GM12892 (cell line): ENCODE results near the gene GID8.

Experiments used
- DNase-seq: peaks from one replicate; pipeline ENCODE4 v3.0.0; 2011; ENCODE audit not compliant: insufficient read length
- FAIRE-seq: peaks from 2 replicates; lab custom pipeline; 2011; peaks lifted over from hg19 to GRCh38; lab: Jason Lieb, UNC
- POLR2A ChIP-seq: IDR thresholded peaks from 2 replicates; pipeline ENCODE4 v1.6.1; 2011; ENCODE audit warnings: low read depth, low read length, control low read depth
- POLR2AphosphoS5 ChIP-seq: IDR thresholded peaks from 2 replicates; pipeline ENCODE4 v1.6.1; 2011; ENCODE audit warnings: low read depth, low read length, control low read depth
- TAF1 ChIP-seq: IDR thresholded peaks from 2 replicates; pipeline ENCODE4 v1.6.1; 2011; ENCODE audit warnings: low read depth, mild to moderate bottlenecking, control low read depth, low read length, borderline replicate concordance

GID8 gene

DNA sequence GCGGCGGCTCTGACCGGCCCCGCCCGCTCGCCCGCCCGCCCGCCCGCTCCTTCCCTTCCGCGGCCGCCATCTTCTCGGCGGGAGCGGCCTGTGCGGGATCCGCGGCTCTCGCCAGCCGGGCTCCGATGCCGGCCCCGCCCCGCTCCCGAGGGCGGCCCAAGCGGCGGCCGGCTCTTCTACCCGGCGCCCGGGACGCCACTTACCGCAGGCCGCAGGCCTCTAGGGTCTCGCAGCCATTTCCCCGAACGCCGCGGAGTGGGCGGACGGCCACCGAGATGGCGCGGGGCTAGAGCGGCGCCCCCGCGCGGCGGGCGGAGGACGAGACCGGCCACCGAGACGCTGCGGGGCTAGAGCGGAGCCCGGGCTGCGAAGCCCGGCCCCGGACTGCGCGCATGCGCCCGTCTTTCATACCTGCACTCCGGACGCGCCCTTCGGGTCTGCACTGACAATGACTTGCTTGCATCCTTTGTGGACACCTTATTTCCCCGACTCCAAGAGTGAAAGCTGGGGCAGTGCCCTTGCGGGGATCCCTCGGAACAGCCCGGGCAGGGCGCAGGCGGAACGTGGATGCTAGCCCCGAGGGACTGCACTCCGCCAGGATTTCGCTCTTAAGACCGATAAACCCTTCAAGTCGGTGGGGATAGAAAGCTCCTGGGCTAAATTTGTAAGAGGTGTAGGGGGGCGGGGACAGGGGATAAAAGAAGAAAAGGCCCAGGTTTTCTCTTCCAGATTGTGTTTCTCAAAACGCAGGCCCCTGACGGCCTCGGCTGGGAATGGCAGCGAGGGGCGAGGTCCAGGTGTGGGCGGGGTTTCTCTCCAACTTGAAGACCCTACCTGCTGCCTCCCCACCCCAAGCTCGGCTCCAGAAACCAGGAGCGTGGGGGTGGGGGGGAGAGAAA is 11.5 kb upstream of the GID8 start, which contains the start of gene DIDO1:
TSS of gene DIDO1 (minus strand) at position 277 of the 899 bp plus-strand sequence.
- TF ChIP-seq TAF1: peak; percentile 82; the same call in 1 of the 2 replicates
- TF ChIP-seq POLR2AphosphoS5: no peak; the same call in 1 of the 2 replicates
- peak; percentile 71 for TF ChIP-seq POLR2A
- peak; percentile 97 for DNase-seq
- peak; percentile 84 for FAIRE-seq

DNA sequence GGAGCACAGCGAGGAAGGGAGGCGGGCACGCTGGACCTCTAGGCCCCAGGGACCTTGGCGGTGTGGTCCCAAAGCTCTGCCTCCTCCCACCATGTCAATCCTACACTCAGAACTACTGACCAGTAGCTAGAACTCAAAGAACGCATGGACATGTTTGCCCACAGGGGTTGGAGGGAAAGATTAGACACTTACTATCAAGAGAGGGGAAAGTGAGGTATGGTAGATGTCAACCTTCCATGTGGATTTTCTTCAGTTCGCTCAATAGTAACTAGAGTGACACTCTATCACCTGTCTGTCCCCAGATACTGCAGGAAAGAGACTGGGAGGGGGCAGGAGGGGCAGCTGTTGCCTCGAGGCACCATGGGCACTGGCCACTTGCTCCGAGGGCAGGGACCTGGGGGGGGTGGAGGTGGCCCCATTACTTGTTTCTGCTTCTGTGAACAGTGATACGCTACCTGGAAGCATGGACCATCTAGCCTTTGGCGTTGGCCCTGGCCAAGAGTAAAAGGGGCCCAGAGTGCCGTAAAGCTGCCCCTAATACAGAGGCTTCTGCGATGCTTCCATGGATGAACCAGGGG is 10.7 kb upstream of the GID8 start:
- FAIRE-seq (no peak), DNase-seq (no peak)

DNA sequence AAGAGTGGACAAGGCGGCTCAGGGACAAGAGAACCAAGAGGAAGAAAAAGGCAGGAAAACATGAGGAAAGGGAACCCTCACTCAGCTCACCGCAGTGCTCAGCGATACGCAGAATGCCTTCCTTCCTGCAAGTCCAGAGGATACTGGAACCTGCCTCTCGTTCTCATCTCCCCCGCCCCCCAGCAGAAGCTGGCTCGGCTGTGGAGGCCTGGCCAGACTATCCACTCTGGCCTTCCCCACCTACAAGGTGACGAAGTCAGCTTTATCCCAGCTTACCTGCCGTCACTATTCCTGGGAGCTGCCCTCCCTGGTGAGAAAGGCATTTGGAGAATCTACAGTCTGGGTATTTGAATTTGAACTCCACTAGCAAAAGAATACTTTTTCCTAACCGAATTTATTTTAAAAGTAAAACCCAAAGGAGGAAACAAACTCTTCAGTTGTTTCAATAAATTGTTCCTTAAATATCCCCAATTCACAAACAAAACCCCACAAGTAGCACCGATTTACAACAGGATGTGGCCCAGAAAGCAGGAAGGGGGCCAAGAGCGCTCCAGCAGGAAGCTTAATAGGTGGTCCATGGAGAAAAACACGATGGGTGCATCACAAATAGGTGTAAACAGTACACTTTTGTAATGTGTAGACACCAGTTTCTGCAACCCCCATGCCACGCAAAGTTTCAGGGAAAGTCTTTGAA is 9.6 kb upstream of the GID8 start:
- no peak for TF ChIP-seq POLR2AphosphoS5
- TF ChIP-seq POLR2A: no peak
- no peak for TF ChIP-seq TAF1
- no peak for FAIRE-seq
- no peak for DNase-seq

More for the DNA sequence above, 10.7 kb upstream of the GID8 start:
- TF ChIP-seq POLR2A (no peak), POLR2AphosphoS5 (no peak), TAF1 (no peak)

DNA sequence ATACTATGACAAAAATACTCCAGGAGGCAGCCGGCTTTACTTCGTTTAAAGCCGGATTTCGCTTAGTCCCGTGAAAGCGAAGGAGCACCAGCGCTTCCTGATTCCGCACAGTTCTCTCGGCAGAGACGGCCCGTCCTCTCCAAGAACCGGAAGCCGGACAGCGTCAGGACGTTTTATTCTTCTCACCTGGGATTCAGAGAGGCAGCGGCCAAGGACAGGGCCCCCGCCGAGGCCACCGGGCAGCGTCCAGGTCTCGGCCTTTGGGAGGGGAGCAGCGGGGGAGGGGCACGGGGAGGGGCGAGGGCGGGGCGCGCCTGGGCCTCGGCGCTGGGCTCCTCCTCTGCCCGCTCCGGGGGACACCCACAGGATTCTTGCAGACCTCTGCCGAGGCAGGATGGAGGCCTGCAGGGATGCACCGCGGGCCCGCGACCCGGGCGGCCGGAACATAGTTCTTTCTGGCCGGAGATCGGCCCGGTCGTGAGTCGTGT is 8.9 kb upstream of the GID8 start:
- TF ChIP-seq TAF1 (no peak), POLR2A (no peak), POLR2AphosphoS5 (no peak)
- DNase-seq (peak; percentile 68), FAIRE-seq (no peak)

DNA sequence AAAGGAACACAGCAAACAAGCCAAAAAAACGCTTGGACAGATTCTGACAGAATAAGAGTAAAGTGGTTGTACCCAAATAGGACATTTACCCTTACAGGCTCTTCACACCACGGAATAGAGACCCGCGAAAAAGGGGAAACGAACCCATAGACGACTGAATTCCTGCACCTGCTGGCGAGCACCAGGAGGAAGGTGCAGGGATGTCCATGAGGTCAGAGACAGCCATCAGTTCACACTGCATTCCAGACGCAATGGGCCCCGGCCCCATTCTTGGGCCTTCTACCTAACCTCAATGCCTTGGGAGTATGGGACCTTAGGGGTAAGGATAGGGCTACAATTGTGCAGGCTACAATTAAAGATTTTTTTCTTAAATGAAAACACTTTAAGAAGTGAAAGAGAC is 6.5 kb upstream of the GID8 start:
- FAIRE-seq: no peak
- DNase-seq: no peak
- TF ChIP-seq TAF1: no peak
- TF ChIP-seq POLR2A: no peak
- TF ChIP-seq POLR2AphosphoS5: no peak

DNA sequence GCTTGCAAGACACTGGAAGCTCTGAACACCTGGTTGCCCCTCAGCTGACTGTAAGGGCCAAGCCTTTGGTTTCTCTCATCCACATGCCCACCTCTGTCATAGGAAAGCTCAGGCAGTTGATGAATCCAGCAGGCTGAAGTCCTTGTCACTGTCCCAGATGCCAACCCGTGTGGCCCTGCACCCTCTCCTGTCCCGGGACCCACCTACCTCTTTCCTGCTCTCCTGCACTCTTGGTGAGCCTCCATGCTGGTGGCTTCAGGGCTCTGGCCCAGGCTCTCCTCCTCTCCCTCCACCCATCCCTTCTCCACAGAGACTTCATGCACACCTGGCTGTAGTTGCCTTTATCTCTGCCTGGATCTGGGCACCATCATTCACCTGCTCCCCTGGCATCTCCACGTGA is 4.0 kb upstream of the GID8 start:
- no peak for FAIRE-seq

DNA sequence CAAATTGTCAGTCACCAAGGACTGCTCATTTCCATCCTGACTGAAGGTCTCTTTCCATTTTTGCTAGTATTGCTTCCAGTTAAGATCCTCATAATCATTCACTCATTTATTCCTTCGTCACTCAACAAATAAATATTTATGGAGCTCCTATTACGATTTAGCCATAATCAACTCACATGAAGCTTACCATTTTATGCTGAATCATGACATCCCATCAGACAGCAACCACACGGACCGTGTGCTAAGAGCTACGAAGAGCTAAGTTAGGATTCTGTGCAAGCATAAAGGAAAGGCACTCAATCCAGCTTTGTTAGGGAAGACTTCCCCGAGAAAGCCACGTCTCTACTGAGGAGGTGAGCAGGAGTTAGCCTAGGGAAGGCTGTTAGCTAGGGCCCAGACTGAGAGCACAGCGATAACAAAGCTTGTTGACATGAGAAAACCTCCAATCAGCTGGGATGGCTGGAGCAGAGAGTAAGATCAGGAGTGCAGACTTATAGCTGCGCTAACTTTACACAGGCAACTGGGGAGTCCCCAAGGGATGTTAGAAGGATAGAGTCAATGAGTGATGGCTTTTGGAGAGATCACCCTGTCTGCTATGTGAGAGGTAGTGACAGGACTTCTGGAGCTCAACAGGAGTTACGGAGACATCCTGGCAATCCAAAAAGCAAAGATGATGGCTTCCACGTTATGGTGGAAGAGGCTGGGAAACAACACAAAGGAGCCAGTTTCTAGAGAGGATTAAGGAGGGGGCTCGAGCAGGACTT is 2.6 kb upstream of the GID8 start:
- peak; percentile 38; the same call in 1 of the 2 replicates for TF ChIP-seq POLR2A
- TF ChIP-seq POLR2AphosphoS5: no peak
- no peak for FAIRE-seq
- DNase-seq: no peak

More for the DNA sequence above, 4.0 kb upstream of the GID8 start:
- TF ChIP-seq POLR2A (no peak), POLR2AphosphoS5 (no peak), TAF1 (no peak)
- no peak for DNase-seq

DNA sequence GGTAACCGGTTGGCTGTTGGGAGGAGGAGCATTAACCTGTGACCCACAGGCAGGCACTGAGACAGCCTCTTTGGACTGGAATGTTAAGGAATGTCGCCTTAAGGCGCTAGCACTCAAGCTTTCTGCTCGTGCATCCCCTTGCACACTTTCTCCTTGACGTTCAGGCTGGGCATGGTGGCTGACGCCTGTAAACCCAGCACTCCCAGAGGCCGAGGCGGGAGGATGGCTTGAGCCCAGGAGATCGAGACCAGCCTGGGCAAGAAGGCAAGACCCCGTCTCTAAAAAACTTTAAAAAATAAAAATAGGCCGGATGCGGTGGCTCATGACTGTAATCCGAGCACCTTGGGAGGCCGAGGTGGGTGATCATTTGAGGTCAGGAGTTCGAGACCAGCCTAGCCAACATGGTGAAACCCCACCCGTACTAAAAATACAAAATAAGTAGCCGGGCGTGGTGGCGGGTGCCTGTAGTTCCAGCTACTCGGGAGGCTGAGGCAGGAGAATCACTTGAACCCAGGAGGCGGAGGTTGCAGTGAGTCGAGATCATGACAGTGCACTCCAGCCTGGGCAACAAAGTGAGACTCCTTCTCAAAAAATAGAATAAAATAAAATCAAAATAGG is 1.9 kb upstream of the GID8 start:
- DNase-seq (no peak), FAIRE-seq (no peak)
- no peak for TF ChIP-seq TAF1
- no peak for TF ChIP-seq POLR2AphosphoS5
- TF ChIP-seq POLR2A: no peak

DNA sequence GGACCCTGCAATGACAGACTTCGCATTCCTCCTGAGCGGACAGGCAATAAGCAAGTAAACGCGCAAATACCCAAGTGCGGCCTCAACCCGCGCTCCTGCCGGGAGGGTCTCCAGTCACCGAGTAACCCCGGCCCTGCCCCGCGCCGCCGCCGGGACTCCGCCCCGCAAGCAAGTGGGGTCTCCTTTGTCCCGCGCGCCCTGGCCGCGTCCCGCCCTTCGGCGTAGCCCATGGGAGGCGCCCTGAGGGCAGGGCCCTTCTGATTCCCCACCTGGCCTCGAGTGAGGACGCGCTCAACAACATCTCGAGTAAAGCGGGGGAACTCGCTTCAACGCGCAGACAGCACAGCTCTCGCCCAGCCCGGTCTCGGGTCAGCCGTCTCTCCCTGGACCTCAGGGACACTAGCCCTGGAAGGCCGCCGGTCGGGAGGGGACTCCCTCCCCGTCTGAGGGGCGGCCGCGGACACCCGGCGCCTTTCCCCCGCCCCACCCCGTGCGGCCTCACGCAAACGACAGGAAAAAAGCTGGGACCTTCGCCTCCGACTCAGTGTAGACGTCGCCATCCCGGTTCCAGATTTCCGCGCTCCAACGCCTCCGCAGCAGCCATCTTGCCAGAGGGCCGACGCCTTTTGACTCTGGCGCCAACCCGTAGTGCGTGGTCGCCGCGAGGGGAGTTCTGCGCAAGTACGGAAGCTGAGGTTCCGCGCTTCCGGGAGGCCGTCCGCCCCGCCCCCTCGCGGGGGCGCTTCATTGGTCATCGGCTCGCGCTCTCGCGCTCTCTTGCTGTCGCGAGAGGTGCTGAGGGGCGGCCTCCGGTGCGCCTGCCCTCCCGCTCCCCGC is 461 bp upstream of the GID8 start:
- peak; percentile 94 for FAIRE-seq
- TF ChIP-seq POLR2A (peak; percentile 80), TAF1 (peak; percentile 80), POLR2AphosphoS5 (peak; percentile 70)
- peak; percentile 91 for DNase-seq
